OCI-LY7 (cell line): ENCODE results near the gene CDK5R2. TPM values are rescaled to one million over a fixed set of nuclear protein-coding genes. Genes with fewer than 3 reads are reported as not detected.

Experiments
- BruUV-seq: library from RNA; stranded (reverse); fragments of 400-500 nt; replicated peaks from 2 replicates; lab custom pipeline; 2021; lab: Mats Ljungman, UMichigan
- CTCF ChIA-PET: fragments of 300-600 bp; sonication (Branson Sonifier 250); formaldehyde crosslinking; loops from one replicate; lab custom pipeline; 2022; ENCODE audit warnings: antibody characterized with exemption; ENCODE audit not compliant: unreplicated experiment; lab: Charles Lee
- POLR2A ChIA-PET: fragments of 300-600 bp; sonication (Branson Sonifier 250); formaldehyde crosslinking; loops from one replicate; lab custom pipeline; 2022; ENCODE audit warnings: antibody characterized with exemption; lab: Charles Lee
- DNase-seq: peaks from one replicate; pipeline ENCODE4 v3.0.0-alpha.2; 2015; ENCODE audit warnings: low spot score
- H2AFZ ChIP-seq: fragments of 200-600 bp; sonication (generic), shearing (Covaris generic); 2 replicates; pipeline ENCODE4 v1.6.1; 2014; ENCODE audit warnings: mild to moderate bottlenecking, antibody characterized with exemption, low read length, moderate library complexity
- H3K27ac ChIP-seq: fragments of 200-600 bp; sonication (generic); 2 replicates; pipeline ENCODE4 v1.5.1; 2014; ENCODE audit warnings: mixed run types, low read depth, mild to moderate bottlenecking, moderate library complexity, low read length, inconsistent platforms; ENCODE audit not compliant: poor library complexity, severe bottlenecking
- H3K36me3 ChIP-seq: fragments of 200-600 bp; sonication (generic); 2 replicates; pipeline ENCODE4 v1.6.1; 2014; ENCODE audit warnings: mild to moderate bottlenecking, antibody characterized with exemption, low read length, moderate library complexity, mixed read lengths; ENCODE audit not compliant: insufficient read depth
- H3K4me1 ChIP-seq: fragments of 200-600 bp; sonication (generic); 2 replicates; pipeline ENCODE4 v1.5.1; 2014; ENCODE audit warnings: mild to moderate bottlenecking, low read length; ENCODE audit not compliant: insufficient read depth, poor library complexity, severe bottlenecking
- H3K4me2 ChIP-seq: fragments of 200-600 bp; sonication (generic); 2 replicates; pipeline ENCODE4 v1.6.1; 2014; ENCODE audit warnings: mild to moderate bottlenecking, low read length
- H3K4me3 ChIP-seq: fragments of 200-600 bp; sonication (generic); 2 replicates; pipeline ENCODE4 v1.5.1; 2014; ENCODE audit warnings: mild to moderate bottlenecking, low read depth, low read length; ENCODE audit not compliant: poor library complexity, severe bottlenecking
- H3K79me2 ChIP-seq: fragments of 200-600 bp; sonication (generic); 2 replicates; pipeline ENCODE4 v1.6.1; 2016; ENCODE audit warnings: low read depth, mild to moderate bottlenecking, low read length, moderate library complexity, mixed read lengths; ENCODE audit not compliant: insufficient read depth
- H3K9me2 ChIP-seq: fragments of 200-600 bp; sonication (generic); 2 replicates; pipeline ENCODE4 v1.6.1; 2016; ENCODE audit warnings: mild to moderate bottlenecking, low read length, mixed read lengths; ENCODE audit not compliant: insufficient read depth
- H3K9me3 ChIP-seq: fragments of 200-600 bp; sonication (generic); 2 replicates; pipeline ENCODE4 v1.6.1; 2014; ENCODE audit warnings: mild to moderate bottlenecking, mixed run types, low read length, mixed read lengths
- H4K20me1 ChIP-seq: fragments of 200-600 bp; sonication (generic); 2 replicates; pipeline ENCODE4 v1.6.1; 2014; ENCODE audit warnings: mild to moderate bottlenecking, antibody characterized with exemption, low read length, moderate library complexity, mixed read lengths; ENCODE audit not compliant: insufficient read depth
- CTCF ChIP-seq: fragments of 200-600 bp; sonication (generic); conservative IDR thresholded peaks from 2 replicates; pipeline ENCODE4 v1.5.1; 2014; ENCODE audit warnings: mild to moderate bottlenecking, antibody characterized with exemption, low read length, moderate library complexity, mixed read lengths
- EZH2phosphoT487 ChIP-seq: fragments of 200-600 bp; sonication (generic); IDR thresholded peaks from 2 replicates; pipeline ENCODE4 v1.6.1; 2018; ENCODE audit warnings: low read depth, borderline replicate concordance, mild to moderate bottlenecking, mixed run types, antibody characterized with exemption, low read length, moderate library complexity, mixed read lengths
- intact Hi-C: fragments of 100-400 bp; cut with micrococcal nuclease; formaldehyde crosslinking; loops from one replicate; pipeline ENCODE4 v1.10.0; 2022; ENCODE audit not compliant: unreplicated experiment
- total RNA-seq, 2 experiments: library from RNA; depleted of rRNA in 1 of 2; stranded (reverse); fragments of >200 nt in 1 of 2; shearing (Covaris generic) in 1 of 2; gene quantifications; 2 replicates each; pipeline ENCODE4 v1.2.3, GENCODE V29; 2014 to 2022

The CDK5R2 gene
- total RNA-seq, 2 experiments from 2014 or later, result 0.09 to 0.63 TPM

GRCh38 chr2:218981881-218982585, 22.6 kb downstream of the CDK5R2 start:
- Histone ChIP-seq H3K79me2 (no peaks in the 10 kb centered on the region), H2AFZ (no peak overlapping the region), H3K4me3 (no peak overlapping the region), H3K4me2 (no peak overlapping the region), H3K4me1 (no peaks in the 10 kb centered on the region), H4K20me1 (no peaks in the 10 kb centered on the region), H3K9me3 (no peaks in the 10 kb centered on the region), H3K9me2 (no peaks in the 10 kb centered on the region), H3K36me3 (no peaks in the 10 kb centered on the region), H3K27ac (no peak overlapping the region)
- ChIA-PET POLR2A (no interaction called here), CTCF (interaction anchor here (0.6 kb wide), 1 partner anchor 60 kb away, joined by 3 read pairs; no protein-coding TSS in a partner anchor)
- no peak for DNase-seq
- BruUV-seq, result no TSS peak
- intact Hi-C loops, result loop anchor here (2.0 kb wide), 3 partner anchors 71 to 129 kb away; no protein-coding TSS in a partner anchor
- TF ChIP-seq CTCF, result no peak
- no peak for TF ChIP-seq EZH2phosphoT487

GRCh38 chr2:218982586-218983262, 23.3 kb downstream of the CDK5R2 start:
- TF ChIP-seq CTCF (no peak), EZH2phosphoT487 (no peak)
- Histone ChIP-seq H3K36me3 (no peaks in the 10 kb centered on the region), H3K27ac (no peak overlapping the region), H3K9me2 (no peaks in the 10 kb centered on the region), H3K4me3 (no peak overlapping the region), H3K9me3 (no peaks in the 10 kb centered on the region), H4K20me1 (no peaks in the 10 kb centered on the region), H3K4me2 (no peak overlapping the region), H3K79me2 (no peaks in the 10 kb centered on the region), H2AFZ (no peak overlapping the region), H3K4me1 (no peaks in the 10 kb centered on the region)
- no peak for DNase-seq
- ChIA-PET CTCF (interaction anchor here (0.6 kb wide), 1 partner anchor 60 kb away, joined by 3 read pairs; no protein-coding TSS in a partner anchor), POLR2A (no interaction called here)
- BruUV-seq, result no TSS peak
- intact Hi-C loops, result no loop called here
